OCI-LY1 (cell line): ENCODE measurements around the gene GGT1.

Source experiments
- H2AFZ ChIP-seq: fragments of 200-600 bp; sonication (generic), shearing (Covaris generic); 2 replicates; pipeline ENCODE4 v1.6.0; 2014; ENCODE audit warnings: antibody characterized with exemption, mild to moderate bottlenecking, low read length
- H3F3A ChIP-seq: fragments of 200-600 bp; sonication (generic), shearing (Covaris generic); 2 replicates; pipeline ENCODE4 v1.6.0; 2014; ENCODE audit warnings: mild to moderate bottlenecking, antibody characterized with exemption, low read length, moderate library complexity; ENCODE audit not compliant: insufficient read depth
- H3K27ac ChIP-seq: fragments of 200-600 bp; sonication (generic); 2 replicates; pipeline ENCODE4 v1.5.1; 2014; ENCODE audit warnings: low read length, mixed run types, mild to moderate bottlenecking, low read depth; ENCODE audit not compliant: poor library complexity, severe bottlenecking
- H3K27me3 ChIP-seq: fragments of 200-600 bp; sonication (generic); 2 replicates; pipeline ENCODE4 v1.6.0; 2014; ENCODE audit warnings: antibody characterized with exemption, mild to moderate bottlenecking, low read length, moderate library complexity; ENCODE audit not compliant: insufficient read depth
- H3K36me3 ChIP-seq: fragments of 200-600 bp; sonication (generic); 2 replicates; pipeline ENCODE4 v1.6.1; 2014; ENCODE audit warnings: mild to moderate bottlenecking, antibody characterized with exemption, low read length, moderate library complexity, mixed read lengths; ENCODE audit not compliant: insufficient read depth
- H3K4me1 ChIP-seq: fragments of 200-600 bp; sonication (generic); 2 replicates; pipeline ENCODE4 v1.5.1; 2014; ENCODE audit warnings: mild to moderate bottlenecking, low read length, moderate library complexity; ENCODE audit not compliant: insufficient read depth, severe bottlenecking
- H3K4me2 ChIP-seq: fragments of 200-600 bp; sonication (generic), shearing (Covaris generic); 2 replicates; pipeline ENCODE4 v1.6.1; 2014; ENCODE audit warnings: low read length
- H3K4me3 ChIP-seq: fragments of 200-600 bp; sonication (generic); 2 replicates; pipeline ENCODE4 v1.5.1; 2014; ENCODE audit warnings: low read length, low read depth, mild to moderate bottlenecking, mixed read lengths; ENCODE audit not compliant: poor library complexity, severe bottlenecking
- H3K79me2 ChIP-seq: fragments of 200-600 bp; shearing (Covaris generic); 2 replicates; pipeline ENCODE4 v1.6.1; 2016; ENCODE audit warnings: mixed run types, low read length, mixed read lengths; ENCODE audit not compliant: insufficient read depth
- H3K9ac ChIP-seq: fragments of 200-600 bp; sonication (generic), shearing (Covaris generic); 2 replicates; pipeline ENCODE4 v1.6.1; 2014; ENCODE audit warnings: mild to moderate bottlenecking, low read length, mixed read lengths
- H3K9me2 ChIP-seq: fragments of 200-600 bp; sonication (generic), shearing (Covaris generic); 2 replicates; pipeline ENCODE4 v1.6.1; 2014; ENCODE audit warnings: low read depth, mild to moderate bottlenecking, low read length, mixed read lengths
- H3K9me3 ChIP-seq: fragments of 200-600 bp; shearing (Covaris generic); 2 replicates; pipeline ENCODE4 v1.6.1; 2014; ENCODE audit warnings: low read length, mixed read lengths
- H4K20me1 ChIP-seq: fragments of 200-600 bp; sonication (generic), shearing (Covaris generic); 2 replicates; pipeline ENCODE4 v1.6.0; 2016; ENCODE audit warnings: mild to moderate bottlenecking, low read length; ENCODE audit not compliant: insufficient read depth
- EZH2 ChIP-seq: fragments of 200-600 bp; sonication (generic), shearing (Covaris generic); IDR thresholded peaks from 2 replicates; pipeline ENCODE4 v1.8.0; 2017; ENCODE audit warnings: borderline replicate concordance, mixed run types, mild to moderate bottlenecking, antibody characterized with exemption, low read length, moderate library complexity, mixed read lengths
- TF ChIP-seq, protein P1 (sequence below): fragments of 200-600 bp; sonication (generic), shearing (Covaris generic); IDR thresholded peaks from 2 replicates; pipeline ENCODE4 v1.5.1; 2017; ENCODE audit warnings: mild to moderate bottlenecking, antibody characterized with exemption, low read length, moderate library complexity, mixed read lengths

Gene GGT1

DNA sequence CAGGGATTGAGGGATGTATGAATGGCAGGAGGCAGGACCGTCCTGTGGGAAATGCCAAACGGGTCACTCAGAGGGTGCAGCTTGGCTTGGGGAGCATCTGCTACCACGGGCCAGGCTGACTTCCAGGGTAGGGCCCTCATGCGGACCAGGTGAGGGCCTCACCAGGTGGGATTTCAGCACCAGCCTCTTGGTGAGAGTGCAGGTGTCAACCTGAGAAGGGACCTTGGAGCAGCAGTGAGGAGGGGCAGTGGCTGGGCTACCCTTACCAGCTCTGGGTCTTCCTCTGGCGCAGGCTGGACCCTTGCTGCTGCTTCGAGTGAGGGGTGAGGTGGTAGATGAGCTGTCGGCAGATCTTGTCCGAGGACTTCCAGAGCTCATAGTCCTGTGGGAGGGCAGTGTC lies 15.0 kb upstream of the GGT1 start:
- Histone ChIP-seq H3K9me2 (no peaks in the 10 kb centered on the region), H3K27me3 (peaks cover 12% of the 10 kb centered on the region; the same call in 1 of the 2 replicates), H3K9me3 (no peaks in the 10 kb centered on the region), H3K79me2 (no peaks in the 10 kb centered on the region), H3K4me2 (no peak overlapping the region), H4K20me1 (no peaks in the 10 kb centered on the region), H2AFZ (no peak overlapping the region), H3K36me3 (no peaks in the 10 kb centered on the region), H3K4me3 (no peak overlapping the region), H3K27ac (no peak overlapping the region), H3F3A (no peaks in the 10 kb centered on the region), H3K4me1 (peaks cover 7% of the 10 kb centered on the region), H3K9ac (no peak overlapping the region)
- no peak for TF ChIP-seq EZH2
- TF ChIP-seq, protein P1, sequence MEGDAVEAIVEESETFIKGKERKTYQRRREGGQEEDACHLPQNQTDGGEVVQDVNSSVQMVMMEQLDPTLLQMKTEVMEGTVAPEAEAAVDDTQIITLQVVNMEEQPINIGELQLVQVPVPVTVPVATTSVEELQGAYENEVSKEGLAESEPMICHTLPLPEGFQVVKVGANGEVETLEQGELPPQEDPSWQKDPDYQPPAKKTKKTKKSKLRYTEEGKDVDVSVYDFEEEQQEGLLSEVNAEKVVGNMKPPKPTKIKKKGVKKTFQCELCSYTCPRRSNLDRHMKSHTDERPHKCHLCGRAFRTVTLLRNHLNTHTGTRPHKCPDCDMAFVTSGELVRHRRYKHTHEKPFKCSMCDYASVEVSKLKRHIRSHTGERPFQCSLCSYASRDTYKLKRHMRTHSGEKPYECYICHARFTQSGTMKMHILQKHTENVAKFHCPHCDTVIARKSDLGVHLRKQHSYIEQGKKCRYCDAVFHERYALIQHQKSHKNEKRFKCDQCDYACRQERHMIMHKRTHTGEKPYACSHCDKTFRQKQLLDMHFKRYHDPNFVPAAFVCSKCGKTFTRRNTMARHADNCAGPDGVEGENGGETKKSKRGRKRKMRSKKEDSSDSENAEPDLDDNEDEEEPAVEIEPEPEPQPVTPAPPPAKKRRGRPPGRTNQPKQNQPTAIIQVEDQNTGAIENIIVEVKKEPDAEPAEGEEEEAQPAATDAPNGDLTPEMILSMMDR, result no peak

DNA sequence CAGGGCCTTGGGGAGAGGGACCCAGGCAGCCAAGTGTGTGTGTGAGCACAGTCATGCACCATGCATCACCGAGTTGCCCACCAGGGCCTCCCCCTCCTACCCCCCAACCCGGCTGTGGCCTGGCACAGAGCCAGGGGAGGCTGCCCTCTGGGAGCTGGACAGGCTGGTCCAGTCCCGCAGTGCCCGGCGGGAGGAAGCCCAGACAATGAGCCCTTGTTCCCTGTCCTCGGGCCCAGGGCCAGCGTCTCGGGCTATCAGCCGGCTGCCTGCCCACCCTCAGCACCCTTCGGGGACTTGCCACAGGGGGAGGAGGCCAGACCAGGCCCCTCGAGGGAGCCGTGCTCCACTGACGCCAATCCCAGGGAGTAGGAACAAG lies 14.6 kb upstream of the GGT1 start:
- Histone ChIP-seq H3K27ac (no peak overlapping the region), H3K79me2 (no peaks in the 10 kb centered on the region), H3K4me3 (no peak overlapping the region), H3K4me1 (peaks cover 11% of the 10 kb centered on the region), H2AFZ (no peak overlapping the region), H3K27me3 (peaks cover 14% of the 10 kb centered on the region; the same call in 1 of the 2 replicates), H4K20me1 (no peaks in the 10 kb centered on the region), H3K9ac (no peak overlapping the region), H3K9me2 (no peaks in the 10 kb centered on the region), H3F3A (no peaks in the 10 kb centered on the region), H3K36me3 (no peaks in the 10 kb centered on the region), H3K9me3 (no peaks in the 10 kb centered on the region), H3K4me2 (no peak overlapping the region)
- TF ChIP-seq, protein P1, result no peak
- TF ChIP-seq EZH2, result no peak

DNA sequence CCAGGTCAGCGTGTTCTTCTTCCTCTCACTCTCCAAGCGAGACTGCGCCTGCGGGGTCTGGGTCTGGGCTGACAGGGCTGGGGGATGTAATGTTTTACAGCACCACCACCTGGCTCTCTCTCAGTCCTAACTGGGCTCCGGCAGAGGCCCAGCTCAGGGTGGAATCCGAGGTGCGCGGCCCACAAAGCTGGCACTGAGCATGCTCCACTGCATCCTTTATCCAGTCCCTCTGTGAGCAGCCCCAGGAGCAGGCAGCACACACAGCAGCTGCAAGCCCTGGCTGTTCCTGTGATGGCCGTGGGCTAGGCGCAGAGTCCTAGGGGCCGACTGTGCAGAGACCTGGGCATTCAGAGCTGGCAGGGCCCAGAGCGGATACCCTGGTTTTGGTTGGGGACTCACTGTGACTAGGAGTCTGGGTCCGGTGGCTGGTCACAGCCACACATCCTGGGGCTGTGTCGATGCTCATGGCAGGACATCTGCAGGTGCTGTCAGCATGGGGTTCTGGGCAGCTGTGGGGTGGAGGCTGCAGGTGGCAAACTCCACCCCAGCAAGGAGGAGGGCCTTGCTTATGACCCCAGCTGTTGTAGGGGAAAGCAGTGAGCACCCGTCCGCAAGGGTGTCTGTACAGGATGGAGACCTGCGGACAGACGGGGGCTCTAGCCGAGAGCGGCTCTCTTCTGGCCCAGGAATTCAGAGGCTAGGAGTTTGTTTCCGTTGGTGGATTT lies 14.1 kb upstream of the GGT1 start:
- H3F3A ChIP-seq, result no peaks in the 10 kb centered on the region
- H3K79me2 ChIP-seq, result no peaks in the 10 kb centered on the region
- H3K4me1 ChIP-seq, result peaks cover 11% of the 10 kb centered on the region
- H2AFZ ChIP-seq, result no peak overlapping the region
- no peaks in the 10 kb centered on the region for H3K9me2 ChIP-seq
- no peaks in the 10 kb centered on the region for H3K36me3 ChIP-seq
- H3K4me3 ChIP-seq, result no peak overlapping the region
- H3K9ac ChIP-seq, result no peak overlapping the region
- no peak overlapping the region for H3K4me2 ChIP-seq
- H4K20me1 ChIP-seq, result no peaks in the 10 kb centered on the region
- no peak overlapping the region for H3K27ac ChIP-seq
- H3K9me3 ChIP-seq, result no peaks in the 10 kb centered on the region
- peaks cover 14% of the 10 kb centered on the region; the same call in 1 of the 2 replicates for H3K27me3 ChIP-seq
- TF ChIP-seq, protein P1, result no peak
- TF ChIP-seq EZH2, result no peak
